ENCODE data around the gene GPR137B.

GRCh38 chr1:236148470-236148845, 6.1 kb downstream of the GPR137B start:
- TF ChIP-seq, protein P1, sequence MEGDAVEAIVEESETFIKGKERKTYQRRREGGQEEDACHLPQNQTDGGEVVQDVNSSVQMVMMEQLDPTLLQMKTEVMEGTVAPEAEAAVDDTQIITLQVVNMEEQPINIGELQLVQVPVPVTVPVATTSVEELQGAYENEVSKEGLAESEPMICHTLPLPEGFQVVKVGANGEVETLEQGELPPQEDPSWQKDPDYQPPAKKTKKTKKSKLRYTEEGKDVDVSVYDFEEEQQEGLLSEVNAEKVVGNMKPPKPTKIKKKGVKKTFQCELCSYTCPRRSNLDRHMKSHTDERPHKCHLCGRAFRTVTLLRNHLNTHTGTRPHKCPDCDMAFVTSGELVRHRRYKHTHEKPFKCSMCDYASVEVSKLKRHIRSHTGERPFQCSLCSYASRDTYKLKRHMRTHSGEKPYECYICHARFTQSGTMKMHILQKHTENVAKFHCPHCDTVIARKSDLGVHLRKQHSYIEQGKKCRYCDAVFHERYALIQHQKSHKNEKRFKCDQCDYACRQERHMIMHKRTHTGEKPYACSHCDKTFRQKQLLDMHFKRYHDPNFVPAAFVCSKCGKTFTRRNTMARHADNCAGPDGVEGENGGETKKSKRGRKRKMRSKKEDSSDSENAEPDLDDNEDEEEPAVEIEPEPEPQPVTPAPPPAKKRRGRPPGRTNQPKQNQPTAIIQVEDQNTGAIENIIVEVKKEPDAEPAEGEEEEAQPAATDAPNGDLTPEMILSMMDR (IDR thresholded peaks at IDR 0.05; ENCODE audit: insufficient read depth, low read length, poor library complexity, severe bottlenecking) = no peak
- no peak for TF ChIP-seq EZH2phosphoT487 (conservative IDR thresholded peaks at IDR 0.05; ENCODE audit: low read length)

Measured in SU-DHL-6 (cell line).